GM12872 (cell line): ENCODE measurements around the gene JADE2.

Experiments used
- TF ChIP-seq, protein P1 (sequence below): IDR thresholded peaks from 3 replicates; pipeline ENCODE4 v1.5.1; 2011; ENCODE audit warnings: low read depth, mild to moderate bottlenecking, low read length, moderate library complexity; ENCODE audit not compliant: insufficient read depth

The JADE2 gene

DNA sequence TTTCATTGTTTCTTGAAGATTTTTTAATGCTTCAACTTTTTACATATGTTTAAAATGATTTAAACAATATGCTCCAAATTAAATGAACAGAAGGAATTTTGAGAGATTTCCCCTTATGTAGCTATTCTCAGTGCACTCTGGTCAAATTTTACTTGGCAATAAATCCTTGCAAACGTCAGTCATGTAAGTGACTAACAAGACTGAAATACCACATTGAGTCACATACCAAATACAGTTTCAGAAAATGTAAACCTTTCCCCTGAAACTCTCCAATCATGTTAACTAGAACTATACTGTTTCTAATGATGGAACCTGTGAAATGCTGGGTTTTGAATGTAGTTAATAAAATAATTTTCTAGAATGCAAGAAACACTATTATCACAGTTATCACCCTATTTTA lies 77.6 kb downstream of the JADE2 start:
- TF ChIP-seq, protein P1, sequence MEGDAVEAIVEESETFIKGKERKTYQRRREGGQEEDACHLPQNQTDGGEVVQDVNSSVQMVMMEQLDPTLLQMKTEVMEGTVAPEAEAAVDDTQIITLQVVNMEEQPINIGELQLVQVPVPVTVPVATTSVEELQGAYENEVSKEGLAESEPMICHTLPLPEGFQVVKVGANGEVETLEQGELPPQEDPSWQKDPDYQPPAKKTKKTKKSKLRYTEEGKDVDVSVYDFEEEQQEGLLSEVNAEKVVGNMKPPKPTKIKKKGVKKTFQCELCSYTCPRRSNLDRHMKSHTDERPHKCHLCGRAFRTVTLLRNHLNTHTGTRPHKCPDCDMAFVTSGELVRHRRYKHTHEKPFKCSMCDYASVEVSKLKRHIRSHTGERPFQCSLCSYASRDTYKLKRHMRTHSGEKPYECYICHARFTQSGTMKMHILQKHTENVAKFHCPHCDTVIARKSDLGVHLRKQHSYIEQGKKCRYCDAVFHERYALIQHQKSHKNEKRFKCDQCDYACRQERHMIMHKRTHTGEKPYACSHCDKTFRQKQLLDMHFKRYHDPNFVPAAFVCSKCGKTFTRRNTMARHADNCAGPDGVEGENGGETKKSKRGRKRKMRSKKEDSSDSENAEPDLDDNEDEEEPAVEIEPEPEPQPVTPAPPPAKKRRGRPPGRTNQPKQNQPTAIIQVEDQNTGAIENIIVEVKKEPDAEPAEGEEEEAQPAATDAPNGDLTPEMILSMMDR = no peak

DNA sequence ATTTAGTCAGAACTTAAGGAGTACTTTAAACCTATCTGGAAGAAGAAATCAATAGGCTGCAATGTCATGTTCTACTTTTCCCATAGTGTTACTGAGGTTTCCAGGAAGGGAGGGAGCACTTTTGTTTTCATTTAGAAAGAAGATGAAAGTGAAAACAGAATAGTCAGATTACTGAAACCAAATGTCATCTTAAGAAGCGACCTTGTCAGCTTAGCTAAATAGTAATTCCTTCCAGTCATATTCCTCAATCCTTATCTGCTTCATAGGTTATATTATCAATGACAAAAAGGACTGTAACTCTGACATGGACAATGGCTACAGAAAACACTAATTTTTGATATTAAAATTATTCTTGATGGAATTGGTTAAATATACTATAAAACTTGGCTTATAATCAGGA lies 79.4 kb downstream of the JADE2 start:
- TF ChIP-seq, protein P1 = no peak

- TF ChIP-seq, protein P1 = no peak
Measured at GRCh38 chr5:134606726-134607125, 81.3 kb downstream of the JADE2 start.

GRCh38 chr5:134608555-134608954 lies 83.1 kb downstream of the JADE2 start:
- TF ChIP-seq, protein P1 = no peak

DNA sequence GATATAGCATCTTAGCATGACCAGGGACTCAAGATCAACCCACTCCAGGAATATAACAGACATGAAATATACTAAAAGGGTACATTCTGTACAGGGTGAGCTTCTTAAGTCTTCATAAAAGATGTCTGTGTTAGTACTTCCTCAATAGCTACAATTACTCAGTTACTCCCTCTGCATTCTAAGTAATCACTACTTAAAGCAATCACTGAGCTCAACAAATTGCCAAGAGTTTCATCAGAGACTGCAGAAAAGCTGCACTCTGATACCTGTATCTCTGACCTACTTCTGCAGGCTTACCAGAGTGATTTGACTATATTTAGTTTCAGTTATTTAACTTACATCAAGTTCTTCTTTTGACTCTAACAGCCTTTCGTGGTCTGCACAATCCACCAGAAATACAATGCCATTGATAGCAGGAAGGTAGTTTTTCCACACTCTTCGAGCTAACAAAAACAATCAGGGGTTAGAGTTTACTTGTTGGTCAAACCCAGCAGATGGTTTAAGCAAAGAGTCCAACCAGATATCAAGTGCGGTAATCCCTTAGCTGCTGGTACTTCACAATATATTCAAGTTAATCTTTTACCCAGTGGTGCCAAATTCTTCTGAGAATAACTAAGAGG lies 83.9 kb downstream of the JADE2 start:
- TF ChIP-seq, protein P1 = no peak

GRCh38 chr5:134610725-134611124 lies 85.3 kb downstream of the JADE2 start:
- TF ChIP-seq, protein P1 = no peak

- TF ChIP-seq, protein P1 = no peak
Measured at GRCh38 chr5:134611515-134611914, 86.0 kb downstream of the JADE2 start.
